Adrenal gland (tissue), 5 donors: ENCODE results near the gene PRDM12.

Experiments used
- POLR2A ChIP-seq, 2 donors: fragments of 450-650 bp; IDR thresholded peaks; one replicate each; pipeline ENCODE4 v1.6.1; 2017; ENCODE audit warnings: antibody characterized with exemption in 2 of 2, mild to moderate bottlenecking in 2 of 2, moderate library complexity in 1 of 2
- TF ChIP-seq, protein P1 (sequence below), 6 experiments: fragments of 450-650 bp in 4 of 6; fragments of 200-600 bp in 2 of 6; sonication (generic) in 1 of 6; IDR thresholded peaks; 1 replicate in 5 of 6; 2 replicates in 1 of 6; pipeline versions ENCODE4 v1.5.1 to v1.8.0; 2016 to 2021; ENCODE audit warnings: antibody characterized with exemption in 6 of 6, mild to moderate bottlenecking in 2 of 6, moderate library complexity in 1 of 6
- donor health status: DM: no; HTN: no; CAD: no.

DNA sequence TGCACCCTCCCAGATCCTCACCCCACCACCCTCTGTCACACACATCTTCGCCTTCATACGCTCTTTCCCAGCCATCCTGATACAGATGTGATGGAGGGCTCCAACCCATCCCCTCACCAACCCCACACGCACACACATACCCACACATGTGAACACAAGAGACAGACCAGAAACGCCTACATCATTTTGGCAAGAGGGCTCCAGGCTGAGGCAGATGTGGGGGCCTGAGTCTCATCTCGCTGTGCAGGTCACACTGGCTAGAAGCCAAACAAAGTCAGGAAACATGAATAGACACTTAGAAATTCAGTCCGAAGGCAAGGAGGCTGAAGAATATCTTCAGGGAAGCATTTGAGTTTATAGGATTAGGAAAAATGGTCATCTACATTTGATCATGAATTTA, 6.2 kb downstream of the PRDM12 start:
- TF ChIP-seq, protein P1, sequence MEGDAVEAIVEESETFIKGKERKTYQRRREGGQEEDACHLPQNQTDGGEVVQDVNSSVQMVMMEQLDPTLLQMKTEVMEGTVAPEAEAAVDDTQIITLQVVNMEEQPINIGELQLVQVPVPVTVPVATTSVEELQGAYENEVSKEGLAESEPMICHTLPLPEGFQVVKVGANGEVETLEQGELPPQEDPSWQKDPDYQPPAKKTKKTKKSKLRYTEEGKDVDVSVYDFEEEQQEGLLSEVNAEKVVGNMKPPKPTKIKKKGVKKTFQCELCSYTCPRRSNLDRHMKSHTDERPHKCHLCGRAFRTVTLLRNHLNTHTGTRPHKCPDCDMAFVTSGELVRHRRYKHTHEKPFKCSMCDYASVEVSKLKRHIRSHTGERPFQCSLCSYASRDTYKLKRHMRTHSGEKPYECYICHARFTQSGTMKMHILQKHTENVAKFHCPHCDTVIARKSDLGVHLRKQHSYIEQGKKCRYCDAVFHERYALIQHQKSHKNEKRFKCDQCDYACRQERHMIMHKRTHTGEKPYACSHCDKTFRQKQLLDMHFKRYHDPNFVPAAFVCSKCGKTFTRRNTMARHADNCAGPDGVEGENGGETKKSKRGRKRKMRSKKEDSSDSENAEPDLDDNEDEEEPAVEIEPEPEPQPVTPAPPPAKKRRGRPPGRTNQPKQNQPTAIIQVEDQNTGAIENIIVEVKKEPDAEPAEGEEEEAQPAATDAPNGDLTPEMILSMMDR (IDR thresholded peaks at IDR 0.05): no peak
- TF ChIP-seq POLR2A (IDR thresholded peaks at IDR 0.05): no peak
